ENCODE measurements around the gene RIF1.

RIF1 gene, protein sequence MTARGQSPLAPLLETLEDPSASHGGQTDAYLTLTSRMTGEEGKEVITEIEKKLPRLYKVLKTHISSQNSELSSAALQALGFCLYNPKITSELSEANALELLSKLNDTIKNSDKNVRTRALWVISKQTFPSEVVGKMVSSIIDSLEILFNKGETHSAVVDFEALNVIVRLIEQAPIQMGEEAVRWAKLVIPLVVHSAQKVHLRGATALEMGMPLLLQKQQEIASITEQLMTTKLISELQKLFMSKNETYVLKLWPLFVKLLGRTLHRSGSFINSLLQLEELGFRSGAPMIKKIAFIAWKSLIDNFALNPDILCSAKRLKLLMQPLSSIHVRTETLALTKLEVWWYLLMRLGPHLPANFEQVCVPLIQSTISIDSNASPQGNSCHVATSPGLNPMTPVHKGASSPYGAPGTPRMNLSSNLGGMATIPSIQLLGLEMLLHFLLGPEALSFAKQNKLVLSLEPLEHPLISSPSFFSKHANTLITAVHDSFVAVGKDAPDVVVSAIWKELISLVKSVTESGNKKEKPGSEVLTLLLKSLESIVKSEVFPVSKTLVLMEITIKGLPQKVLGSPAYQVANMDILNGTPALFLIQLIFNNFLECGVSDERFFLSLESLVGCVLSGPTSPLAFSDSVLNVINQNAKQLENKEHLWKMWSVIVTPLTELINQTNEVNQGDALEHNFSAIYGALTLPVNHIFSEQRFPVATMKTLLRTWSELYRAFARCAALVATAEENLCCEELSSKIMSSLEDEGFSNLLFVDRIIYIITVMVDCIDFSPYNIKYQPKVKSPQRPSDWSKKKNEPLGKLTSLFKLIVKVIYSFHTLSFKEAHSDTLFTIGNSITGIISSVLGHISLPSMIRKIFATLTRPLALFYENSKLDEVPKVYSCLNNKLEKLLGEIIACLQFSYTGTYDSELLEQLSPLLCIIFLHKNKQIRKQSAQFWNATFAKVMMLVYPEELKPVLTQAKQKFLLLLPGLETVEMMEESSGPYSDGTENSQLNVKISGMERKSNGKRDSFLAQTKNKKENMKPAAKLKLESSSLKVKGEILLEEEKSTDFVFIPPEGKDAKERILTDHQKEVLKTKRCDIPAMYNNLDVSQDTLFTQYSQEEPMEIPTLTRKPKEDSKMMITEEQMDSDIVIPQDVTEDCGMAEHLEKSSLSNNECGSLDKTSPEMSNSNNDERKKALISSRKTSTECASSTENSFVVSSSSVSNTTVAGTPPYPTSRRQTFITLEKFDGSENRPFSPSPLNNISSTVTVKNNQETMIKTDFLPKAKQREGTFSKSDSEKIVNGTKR (N-terminal part only)

GRCh38 chr2:151409601-151410484, at the start of gene RIF1:
RIF1 (plus strand) TSS chr2:151409902; CDS start chr2:151410424, 522 bp downstream.
- DNase-seq, result peak; percentile 93

- DNase-seq, result no peak
Observed at GRCh38 chr2:151361674-151362370, 47.9 kb upstream of the RIF1 start.

- DNase-seq, result no peak
Observed at GRCh38 chr2:151363709-151364108, 46.0 kb upstream of the RIF1 start.

DNA sequence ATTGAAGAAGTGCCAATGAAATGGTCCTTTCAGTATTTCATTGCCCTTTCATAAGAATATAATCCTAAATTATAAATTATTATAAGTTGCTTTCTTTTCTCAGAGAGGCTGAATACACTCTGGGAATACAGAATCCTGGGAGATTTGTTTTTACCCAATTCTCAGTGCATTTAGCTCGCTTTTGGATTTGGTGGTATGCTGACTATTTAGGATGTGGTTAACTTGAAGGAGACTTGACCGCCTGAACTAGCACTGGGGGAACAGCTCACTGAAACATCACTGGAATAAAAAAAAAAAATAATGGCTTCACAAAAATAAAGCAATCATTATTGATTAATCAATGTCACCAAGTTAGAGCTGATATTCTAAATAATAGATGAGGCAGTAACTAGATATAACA, 42.1 kb upstream of the RIF1 start:
- DNase-seq, result no peak

- no peak for DNase-seq
Observed at GRCh38 chr2:151374436-151374835, 35.3 kb upstream of the RIF1 start.

GRCh38 chr2:151379169-151379568, 30.5 kb upstream of the RIF1 start:
- DNase-seq, result no peak

DNA sequence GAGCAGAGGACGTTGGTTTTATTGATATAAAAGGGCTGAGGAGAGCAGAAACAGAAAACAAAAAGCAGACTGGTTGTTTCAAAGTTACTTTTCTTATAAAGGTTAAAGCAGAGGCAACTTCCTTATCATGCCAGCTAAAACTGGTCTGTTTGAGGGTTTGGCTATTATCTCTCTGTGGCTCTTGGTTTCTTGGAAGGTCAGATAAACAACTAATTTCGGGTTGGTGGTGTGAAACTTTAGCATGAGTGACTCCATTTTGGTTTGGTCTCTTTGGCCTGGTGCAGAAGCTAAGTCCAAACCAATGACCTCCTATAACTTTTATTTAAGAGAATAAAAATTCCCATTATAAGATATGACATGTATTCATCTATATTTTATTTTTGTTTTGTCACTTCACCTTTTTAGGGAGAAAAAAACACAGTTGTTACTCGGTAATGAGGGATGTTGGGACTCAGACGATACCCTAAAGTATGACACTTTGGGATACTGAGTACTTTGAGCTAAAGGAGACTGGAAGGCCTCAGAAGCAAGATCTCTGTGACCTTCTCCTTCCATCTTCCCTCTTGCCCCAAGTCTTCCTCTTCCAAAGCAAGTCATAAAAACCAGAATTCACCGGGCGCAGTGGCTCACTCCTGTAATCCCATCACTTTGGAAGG, 29.0 kb upstream of the RIF1 start:
- no peak for DNase-seq

DNA sequence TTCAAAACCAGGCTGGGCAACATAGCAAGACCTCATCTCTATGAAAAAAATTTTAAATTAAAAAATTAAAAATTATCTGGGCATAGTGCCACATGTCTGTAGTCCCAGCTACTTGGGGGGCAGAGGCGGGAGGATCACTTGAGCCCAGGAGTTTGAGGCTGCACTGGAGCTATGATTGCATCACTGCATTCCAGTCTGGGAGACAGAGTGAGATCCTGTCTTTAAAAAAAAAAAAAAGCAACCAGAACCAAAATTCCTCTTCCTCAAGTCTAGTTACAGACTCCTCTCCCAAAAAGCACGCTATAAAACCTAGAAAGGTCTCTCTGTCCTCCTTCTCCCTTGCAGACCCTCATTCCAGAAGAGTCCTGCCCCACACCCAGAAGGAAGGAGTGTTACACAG, 28.4 kb upstream of the RIF1 start:
- DNase-seq, result no peak

DNA sequence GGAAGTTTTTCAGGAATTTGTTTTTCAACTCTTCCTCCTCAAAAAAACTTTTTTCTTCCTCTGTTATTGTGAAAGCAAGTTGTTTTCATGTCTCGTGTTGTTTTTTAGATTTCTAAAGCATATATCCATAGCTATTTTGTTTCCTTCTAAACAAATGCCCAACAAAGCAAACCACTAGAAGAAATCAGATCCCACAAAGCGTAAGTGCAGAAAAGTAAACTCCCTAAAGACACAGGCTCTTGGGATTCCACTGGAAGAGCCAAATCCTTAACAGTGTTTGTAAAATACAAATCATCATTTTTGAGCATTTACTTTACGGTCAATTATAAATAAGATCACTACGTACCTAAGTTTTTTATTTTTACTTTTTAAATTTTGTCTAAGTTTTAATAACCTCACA, 21.7 kb upstream of the RIF1 start:
- DNase-seq, result no peak

- no peak for DNase-seq
Observed at GRCh38 chr2:151391436-151391835, 18.3 kb upstream of the RIF1 start.

- no peak for DNase-seq
Observed at GRCh38 chr2:151394509-151394908, 15.2 kb upstream of the RIF1 start.

DNA sequence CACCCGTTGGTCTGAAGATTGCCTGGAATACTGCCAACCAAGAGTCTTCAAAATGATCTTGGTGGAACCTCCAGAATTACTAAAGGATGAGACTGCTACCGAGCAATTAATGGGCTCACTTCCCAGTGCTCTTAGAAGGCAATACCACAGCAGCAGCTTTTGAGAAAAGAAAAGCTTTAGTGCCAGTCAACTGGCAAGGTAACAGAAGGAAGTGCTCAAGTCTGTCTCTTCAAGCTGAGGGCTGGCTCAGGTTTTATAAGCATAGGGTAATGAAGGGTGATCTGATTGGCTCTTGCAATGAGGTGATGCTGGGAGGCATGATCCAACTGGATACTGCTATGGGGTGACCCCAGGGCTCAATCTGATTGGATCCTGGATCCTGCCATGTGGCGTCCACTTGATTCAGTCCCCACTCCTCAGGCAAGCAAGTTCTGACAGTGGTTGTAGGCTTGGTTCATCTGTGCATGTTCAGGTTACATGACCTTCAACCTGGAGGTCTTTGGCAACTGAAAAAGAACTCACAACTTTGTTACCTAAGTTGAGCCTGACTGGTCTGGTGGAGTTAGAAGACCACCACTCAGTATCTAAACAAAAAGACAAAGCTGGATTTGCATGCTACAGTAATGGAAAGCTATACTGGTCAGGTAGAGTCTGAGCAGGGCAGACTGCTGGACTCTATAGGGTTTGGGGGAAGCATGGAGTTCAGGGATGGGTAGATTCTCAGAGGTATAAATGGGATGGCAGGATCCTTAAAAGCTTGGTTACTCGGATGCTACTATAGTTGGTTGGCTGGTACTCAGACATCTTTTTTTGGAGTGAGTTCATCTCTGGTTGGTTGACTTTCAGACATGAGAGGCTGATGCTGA, 14.0 kb upstream of the RIF1 start:
- DNase-seq, result no peak

DNA sequence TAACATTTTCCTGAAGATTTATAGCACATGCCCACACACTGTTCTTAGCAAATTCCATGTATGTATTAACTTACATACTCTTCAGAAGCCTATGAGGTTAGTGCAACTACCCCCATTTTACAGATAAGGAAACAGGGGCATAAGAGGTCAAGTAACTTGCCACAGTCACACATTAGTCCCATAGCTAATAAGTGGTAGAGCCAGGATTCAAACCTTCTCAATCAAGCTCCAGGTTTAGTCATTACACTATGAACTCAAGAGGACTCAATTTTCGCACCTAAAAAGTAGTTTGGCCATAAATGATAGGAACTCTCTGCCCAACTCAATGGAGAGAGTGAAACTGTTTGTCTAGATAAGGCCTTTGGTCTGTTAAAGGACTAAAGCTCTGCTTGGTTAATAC, 9.7 kb upstream of the RIF1 start:
- no peak for DNase-seq

- DNase-seq, result no peak
Observed at GRCh38 chr2:151401149-151401548, 8.6 kb upstream of the RIF1 start.

DNA sequence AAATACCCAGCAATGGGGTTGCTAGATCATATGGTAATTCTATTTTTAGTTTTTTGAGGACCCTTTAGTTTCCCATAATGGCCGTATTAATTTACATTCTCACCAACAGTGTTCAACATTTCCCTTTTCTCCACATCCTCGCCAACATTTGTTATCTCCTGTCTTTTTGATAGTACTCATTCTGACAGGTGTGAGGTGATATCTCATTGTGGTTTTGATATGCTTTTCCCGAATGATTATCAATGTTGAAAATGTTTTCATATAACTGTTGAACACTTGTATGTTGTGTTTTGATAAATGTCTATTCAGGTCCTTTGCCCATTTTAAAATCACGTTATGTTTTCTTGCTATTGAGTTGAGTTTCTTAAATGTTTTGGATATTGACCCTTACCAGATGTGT, 5.8 kb upstream of the RIF1 start:
- no peak for DNase-seq

- DNase-seq, result no peak
Observed at GRCh38 chr2:151405376-151405775, 4.3 kb upstream of the RIF1 start.

DNA sequence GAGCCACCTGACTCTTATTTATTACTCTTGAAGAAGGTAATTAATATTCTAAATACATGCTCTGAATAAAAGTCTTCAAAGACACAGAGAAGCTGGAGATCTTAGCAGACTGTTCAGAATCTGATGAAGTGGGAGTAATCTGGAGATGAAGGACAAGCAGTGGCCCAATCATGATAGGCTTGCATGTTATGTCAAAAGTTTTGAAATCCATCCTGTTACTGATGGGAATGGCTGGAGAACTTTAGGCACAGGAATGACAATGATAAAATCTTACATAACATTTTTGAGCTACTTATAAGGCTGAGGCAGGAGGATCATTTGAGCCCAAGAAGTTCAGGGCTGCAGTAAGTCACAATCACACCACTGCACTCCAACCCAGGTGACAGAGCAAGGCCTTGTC, 2.4 kb upstream of the RIF1 start:
- DNase-seq, result no peak

- DNase-seq, result no peak
Observed at GRCh38 chr2:151408788-151409600, 708 bp upstream of the RIF1 start.

DNA sequence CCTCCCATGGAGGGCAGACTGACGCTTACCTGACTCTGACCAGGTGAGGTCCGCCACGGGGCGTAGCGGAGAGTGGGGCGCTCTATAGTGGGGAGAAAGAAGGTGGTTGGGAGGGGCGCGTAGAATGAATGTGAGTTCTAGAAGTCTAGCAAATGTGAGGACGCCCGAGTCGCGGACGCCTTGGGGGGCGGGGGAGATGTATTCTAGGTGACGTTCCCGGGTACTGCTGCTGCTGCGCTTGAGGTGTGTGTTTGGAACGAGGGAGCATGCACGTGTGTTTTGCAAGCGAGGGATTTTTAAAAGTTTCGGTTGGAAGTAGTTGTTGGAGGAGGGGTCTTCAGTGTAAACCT, 758 bp downstream of the RIF1 start:
- DNase-seq, result peak; percentile 35
